GM18868 (cell line): ENCODE data around the gene PRTFDC1.
A peak's percentile ranks its signal among the peaks of the same experiment; 100 is the strongest.
"Not testable (repeated sequence)": the region's sequence is repeated elsewhere in the genome, so short reads cannot be mapped to it uniquely, and the experiment has no call there.

ENCODE experiments used
- ATAC-seq: cut with Tn5 transposase; IDR thresholded peaks from one replicate; pipeline ENCODE4 v1.9.1; 2021; ENCODE audit warnings: mild to moderate bottlenecking, moderate library complexity; ENCODE audit not compliant: unreplicated experiment

Gene PRTFDC1

GRCh38 chr10:24966962-24967481 is 14.6 kb upstream of the PRTFDC1 start:
- no peak for ATAC-seq

- ATAC-seq: no peak
These were observed 12.6 kb upstream of the PRTFDC1 start for GRCh38 chr10:24965051-24965450.

GRCh38 chr10:24963521-24964041 is 11.2 kb upstream of the PRTFDC1 start:
- no peak for ATAC-seq

- no peak for ATAC-seq
These were observed 10.6 kb upstream of the PRTFDC1 start for GRCh38 chr10:24962995-24963394.

GRCh38 chr10:24961582-24961981 is 9.2 kb upstream of the PRTFDC1 start:
- ATAC-seq: no peak

GRCh38 chr10:24959382-24959730 is 7.0 kb upstream of the PRTFDC1 start:
- ATAC-seq: no peak

GRCh38 chr10:24958721-24959381 is 6.4 kb upstream of the PRTFDC1 start:
- ATAC-seq: no peak

- no peak for ATAC-seq
These were observed 5.8 kb upstream of the PRTFDC1 start for GRCh38 chr10:24958091-24958720.

GRCh38 chr10:24957624-24958051 is 5.2 kb upstream of the PRTFDC1 start:
- not testable (repeated sequence) for ATAC-seq

GRCh38 chr10:24953675-24954074 is 1.3 kb upstream of the PRTFDC1 start:
- ATAC-seq: no peak

- ATAC-seq: peak; percentile 71
These were observed 570 bp upstream of the PRTFDC1 start for GRCh38 chr10:24952707-24953645.

- ATAC-seq: no peak
These were observed 934 bp downstream of the PRTFDC1 start for GRCh38 chr10:24951201-24952142.

GRCh38 chr10:24950439-24950838 is 2.0 kb downstream of the PRTFDC1 start:
- no peak for ATAC-seq

- no peak for ATAC-seq
These were observed 2.8 kb downstream of the PRTFDC1 start for GRCh38 chr10:24949616-24950015.

- ATAC-seq: peak; percentile 76
These were observed 4.9 kb downstream of the PRTFDC1 start for GRCh38 chr10:24947304-24948097.

- no peak for ATAC-seq
These were observed 7.7 kb downstream of the PRTFDC1 start for GRCh38 chr10:24944512-24945255.

- ATAC-seq: no peak
These were observed 13.9 kb downstream of the PRTFDC1 start for GRCh38 chr10:24938525-24938924.

GRCh38 chr10:24938076-24938475 is 14.3 kb downstream of the PRTFDC1 start:
- ATAC-seq: no peak
